Thyroid gland (tissue), 4 donors: ENCODE results near the gene ATP8A1.

Experiments
- CTCF ChIP-seq, 6 experiments: fragments of 200-600 bp in 3 of 6; fragments of 450-650 bp in 3 of 6; sonication (generic) in 3 of 6; IDR thresholded peaks; one replicate each; pipeline ENCODE4 v1.5.1; 2016 to 2019; ENCODE audit warnings: antibody characterized with exemption in 6 of 6, mild to moderate bottlenecking in 2 of 6, inconsistent platforms in 1 of 6, moderate library complexity in 1 of 6
- POLR2A ChIP-seq, 2 donors: fragments of 450-650 bp; IDR thresholded peaks; one replicate each; pipeline ENCODE4 v1.6.1; 2017; ENCODE audit warnings: antibody characterized with exemption in 2 of 2, mild to moderate bottlenecking in 2 of 2, moderate library complexity in 1 of 2

GRCh38 chr4:42410446-42410845 is 246.5 kb downstream of the ATP8A1 start:
- TF ChIP-seq CTCF (IDR thresholded peaks at IDR 0.05) (no peak), POLR2A (IDR thresholded peaks at IDR 0.05) (no peak)
